ENCODE measurements around the gene FBXO30.

DNA sequence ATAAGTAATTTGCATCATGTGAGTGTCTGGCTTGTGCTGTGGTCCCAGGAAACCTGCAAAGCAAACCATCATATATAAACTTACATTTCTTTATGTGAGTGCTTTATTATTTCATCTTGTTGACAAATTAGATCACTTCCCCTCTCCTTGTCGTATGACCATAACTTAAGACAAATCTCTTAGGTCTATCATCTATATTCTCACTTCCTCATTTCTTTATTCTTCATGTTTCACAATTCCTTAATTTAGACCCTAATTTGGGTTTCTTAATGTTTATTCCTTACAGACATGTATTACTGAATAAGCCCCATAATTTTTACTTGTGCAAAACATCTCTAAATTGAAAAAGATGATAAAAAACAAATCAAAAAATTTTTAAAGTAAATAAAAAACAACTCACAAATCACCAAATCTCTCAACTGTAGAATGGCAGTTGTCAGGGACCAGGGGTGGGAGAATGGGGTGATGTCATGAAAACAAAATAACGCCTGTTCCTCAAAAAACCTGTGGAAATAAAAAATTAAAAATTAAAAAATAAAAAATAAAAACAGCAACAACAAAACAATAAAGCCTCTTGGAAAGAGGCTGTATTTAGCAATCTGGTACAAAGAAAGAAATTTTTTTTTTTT lies 49.5 kb upstream of the FBXO30 start:
- TF ChIP-seq, protein P1, sequence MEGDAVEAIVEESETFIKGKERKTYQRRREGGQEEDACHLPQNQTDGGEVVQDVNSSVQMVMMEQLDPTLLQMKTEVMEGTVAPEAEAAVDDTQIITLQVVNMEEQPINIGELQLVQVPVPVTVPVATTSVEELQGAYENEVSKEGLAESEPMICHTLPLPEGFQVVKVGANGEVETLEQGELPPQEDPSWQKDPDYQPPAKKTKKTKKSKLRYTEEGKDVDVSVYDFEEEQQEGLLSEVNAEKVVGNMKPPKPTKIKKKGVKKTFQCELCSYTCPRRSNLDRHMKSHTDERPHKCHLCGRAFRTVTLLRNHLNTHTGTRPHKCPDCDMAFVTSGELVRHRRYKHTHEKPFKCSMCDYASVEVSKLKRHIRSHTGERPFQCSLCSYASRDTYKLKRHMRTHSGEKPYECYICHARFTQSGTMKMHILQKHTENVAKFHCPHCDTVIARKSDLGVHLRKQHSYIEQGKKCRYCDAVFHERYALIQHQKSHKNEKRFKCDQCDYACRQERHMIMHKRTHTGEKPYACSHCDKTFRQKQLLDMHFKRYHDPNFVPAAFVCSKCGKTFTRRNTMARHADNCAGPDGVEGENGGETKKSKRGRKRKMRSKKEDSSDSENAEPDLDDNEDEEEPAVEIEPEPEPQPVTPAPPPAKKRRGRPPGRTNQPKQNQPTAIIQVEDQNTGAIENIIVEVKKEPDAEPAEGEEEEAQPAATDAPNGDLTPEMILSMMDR (IDR thresholded peaks at IDR 0.05; ENCODE audit: insufficient read depth, low read length, poor library complexity, severe bottlenecking): no peak
- TF ChIP-seq EZH2phosphoT487 (conservative IDR thresholded peaks at IDR 0.05; ENCODE audit: low read length): no peak
